A549 (cell line): ENCODE data around the gene RFPL1. TPM values are rescaled to one million over a fixed set of nuclear protein-coding genes. Genes with fewer than 3 reads are reported as not detected.

Experiments used
- ATAC-seq, 2 experiments: fragments of 200-7000 bp in 1 of 2; fragments of >200 bp in 1 of 2; cut with Nextera tagmentation in 1 of 2; cut with Tn5 transposase in 1 of 2; 3 replicates each; pipeline versions ENCODE4 v1.8.0 to v1.9.1; 2018 to 2020; ENCODE audit warnings: mild to moderate bottlenecking in 1 of 2, moderate library complexity in 1 of 2
- CTCF ChIA-PET: fragments of 300-600 bp; sonication (Branson Sonifier 250); formaldehyde crosslinking; extraction: SDS; loops from one replicate; lab custom pipeline; 2021; ENCODE audit warnings: antibody characterized with exemption, inconsistent platforms; lab: Yijun Ruan, JAX
- POLR2A ChIA-PET: fragments of 350-600 bp; formaldehyde crosslinking; extraction: SDS; loops from one replicate; lab custom pipeline; 2021; ENCODE audit warnings: antibody characterized with exemption, inconsistent platforms; lab: Yijun Ruan, JAX
- DNase-seq, 2 experiments: peaks; one replicate each; pipeline versions ENCODE4 v3.0.0 to v3.0.0-alpha.2; 2011 to 2016; ENCODE audit warnings: low read depth in 1 of 2, low spot score in 1 of 2
- FAIRE-seq: peaks from 2 replicates; lab custom pipeline; 2011; peaks lifted over from hg19 to GRCh38; lab: Jason Lieb, UNC
- H3K27ac ChIP-seq, 2 experiments: fragments of >200 bp; sonication (Bioruptor Twin); formaldehyde crosslinking; 3 replicates each; pipeline ENCODE4 v1.5.1; 2016 to 2017
- H3K4me1 ChIP-seq: fragments of >200 bp; sonication (Bioruptor Twin); formaldehyde crosslinking; 3 replicates; pipeline ENCODE4 v1.6.1; 2016
- H3K4me2 ChIP-seq: fragments of >200 bp; sonication (Bioruptor Twin); formaldehyde crosslinking; 3 replicates; pipeline ENCODE4 v1.6.1; 2016
- H3K4me3 ChIP-seq: fragments of >200 bp; sonication (Bioruptor Twin); formaldehyde crosslinking; 3 replicates; pipeline ENCODE4 v1.5.1; 2016
- H3K9me3 ChIP-seq: fragments of >200 bp; sonication (Bioruptor Twin); formaldehyde crosslinking; 3 replicates; pipeline ENCODE4 v1.6.1; 2016
- CBX2 ChIP-seq: fragments of 200-600 bp; sonication (generic); IDR thresholded peaks from 2 replicates; pipeline ENCODE4 v1.6.1; 2016; ENCODE audit warnings: low read depth, mild to moderate bottlenecking, borderline replicate concordance
- CEBPB ChIP-seq, 2 experiments: fragments of >200 bp in 1 of 2; sonication (Bioruptor Twin) in 1 of 2; formaldehyde crosslinking in 1 of 2; IDR thresholded peaks; 2 replicates each; pipeline ENCODE4 v1.6.1; 2012 to 2016
- CHD4 ChIP-seq: fragments of 200-600 bp; sonication (generic); IDR thresholded peaks from 2 replicates; pipeline ENCODE4 v1.6.1; 2016; ENCODE audit warnings: antibody characterized with exemption, mild to moderate bottlenecking, borderline replicate concordance
- EHMT2 ChIP-seq: fragments of 200-600 bp; sonication (generic); IDR thresholded peaks from 2 replicates; pipeline ENCODE4 v1.6.1; 2016; ENCODE audit warnings: antibody characterized with exemption, low read depth, mild to moderate bottlenecking, moderate library complexity
- EP300 ChIP-seq, 2 experiments: fragments of >200 bp; sonication (Bioruptor Twin); formaldehyde crosslinking; IDR thresholded peaks; 2 replicates in 1 of 2; 3 replicates in 1 of 2; pipeline ENCODE4 v1.6.1; 2016 to 2017
- FOSL2 ChIP-seq, 2 experiments: fragments of 450-650 bp in 1 of 2; fragments of >200 bp in 1 of 2; sonication (Bioruptor Twin) in 1 of 2; formaldehyde crosslinking; IDR thresholded peaks; 2 replicates each; pipeline versions ENCODE4 v1.5.0 to v1.6.1; 2016 to 2020; ENCODE audit warnings: mild to moderate bottlenecking in 1 of 2, moderate library complexity in 1 of 2
- GATA3 ChIP-seq: IDR thresholded peaks from 2 replicates; pipeline ENCODE4 v1.6.1; 2012; ENCODE audit warnings: borderline replicate concordance
- HOXB13 ChIP-seq: fragments of 250-450 bp; sonication (Bioruptor Pico); IDR thresholded peaks from 2 replicates; pipeline ENCODE4 v1.5.0; 2020; ENCODE audit warnings: low read depth, mild to moderate bottlenecking, moderate library complexity
- HOXB5 ChIP-seq: fragments of 250-450 bp; sonication (Bioruptor Pico); IDR thresholded peaks from 2 replicates; pipeline ENCODE4 v1.5.0; 2020; ENCODE audit warnings: mild to moderate bottlenecking, moderate library complexity
- JUNB ChIP-seq: fragments of >200 bp; sonication (Bioruptor Twin); formaldehyde crosslinking; IDR thresholded peaks from 2 replicates; pipeline ENCODE4 v1.6.1; 2016
- KDM5A ChIP-seq: fragments of 200-600 bp; sonication (generic); IDR thresholded peaks from 2 replicates; pipeline ENCODE4 v1.6.1; 2016; ENCODE audit warnings: antibody characterized with exemption, mild to moderate bottlenecking
- MAFK ChIP-seq: fragments of 450-650 bp; IDR thresholded peaks from 2 replicates; pipeline ENCODE4 v1.6.1; 2014; ENCODE audit not compliant: partially characterized antibody
- MAZ ChIP-seq: fragments of 150-350 bp; IDR thresholded peaks from 2 replicates; pipeline ENCODE4 v1.6.1; 2014; ENCODE audit warnings: antibody characterized with exemption, low read depth, low read length, borderline replicate concordance
- NPAS2 ChIP-seq: fragments of 250-450 bp; sonication (Bioruptor Pico); IDR thresholded peaks from 2 replicates; pipeline ENCODE4 v1.8.0; 2022; ENCODE audit warnings: mild to moderate bottlenecking, moderate library complexity, borderline replicate concordance
- NR3C1 ChIP-seq: fragments of >200 bp; sonication (Bioruptor Twin); formaldehyde crosslinking; IDR thresholded peaks from 3 replicates; pipeline ENCODE4 v1.6.1; 2017
- PBX3 ChIP-seq: IDR thresholded peaks from 2 replicates; pipeline ENCODE4 v1.6.1; 2012
- RAD21 ChIP-seq, 2 experiments: fragments of >200 bp in 1 of 2; sonication (Bioruptor Twin) in 1 of 2; formaldehyde crosslinking in 1 of 2; IDR thresholded peaks in 1 of 2; conservative IDR thresholded peaks in 1 of 2; 2 replicates in 1 of 2; 3 replicates in 1 of 2; pipeline ENCODE4 v1.6.1; 2012 to 2018; ENCODE audit warnings: inconsistent platforms in 1 of 2
- RFX5 ChIP-seq: fragments of 450-650 bp; IDR thresholded peaks from 2 replicates; pipeline ENCODE4 v1.7.1; 2014; ENCODE audit warnings: antibody characterized with exemption, mild to moderate bottlenecking, moderate library complexity
- RNF2 ChIP-seq: fragments of 200-600 bp; sonication (generic); IDR thresholded peaks from 2 replicates; pipeline ENCODE4 v1.6.1; 2016; ENCODE audit warnings: low read depth, mild to moderate bottlenecking, antibody characterized with exemption, moderate library complexity, borderline replicate concordance
- TFCP2L1 ChIP-seq: fragments of 250-450 bp; sonication (Bioruptor Pico); IDR thresholded peaks from 2 replicates; pipeline ENCODE4 v1.5.0; 2021; ENCODE audit warnings: mild to moderate bottlenecking
- USF2 ChIP-seq: fragments of 450-650 bp; IDR thresholded peaks from 2 replicates; pipeline ENCODE4 v1.6.1; 2014; ENCODE audit warnings: antibody characterized with exemption
- ZFP36 ChIP-seq: fragments of 450-650 bp; IDR thresholded peaks from 2 replicates; pipeline ENCODE4 v1.6.1; 2014; ENCODE audit warnings: borderline replicate concordance; ENCODE audit not compliant: partially characterized antibody
- ZNF302 ChIP-seq: fragments of 250-450 bp; sonication (Bioruptor Pico); IDR thresholded peaks from 2 replicates; pipeline ENCODE4 v1.9.0; 2021; ENCODE audit warnings: inconsistent platforms, mild to moderate bottlenecking, moderate library complexity
- ZSCAN20 ChIP-seq: fragments of 250-450 bp; sonication (Bioruptor Pico); IDR thresholded peaks from 2 replicates; pipeline ENCODE4 v1.8.0; 2022; ENCODE audit warnings: mild to moderate bottlenecking, moderate library complexity
- WGBS: methylation state at CpG from one replicate; pipeline ENCODE4 v1.1.6; 2017; ENCODE audit errors: missing lambda C conversion rate; 5-methylcytosine and 5-hydroxymethylcytosine counted together
- polyA plus RNA-seq, 4 experiments: library from polyadenylated mRNA; depleted of rRNA in 3 of 4; stranded (reverse); fragments of >200 nt; fragmentation: RNase III in 1 of 4; extraction: RNeasy Plus Mini Kit Qiagen cat#74134 plus additional on column Dnase treatment in 1 of 4; gene quantifications; 2 replicates in 3 of 4; 3 replicates in 1 of 4; pipeline ENCODE4 v1.2.3, GENCODE V29; 2011 to 2017
- TF ChIP-seq, protein P1 (sequence below): IDR thresholded peaks from 2 replicates; pipeline ENCODE4 v1.6.1; 2012
- TF ChIP-seq, protein P2 (sequence below): fragments of >200 bp; sonication (Bioruptor Twin); formaldehyde crosslinking; IDR thresholded peaks from 2 replicates; pipeline ENCODE4 v1.6.1; 2016
- TF ChIP-seq, protein P3 (sequence below): fragments of >200 bp; sonication (Bioruptor Twin); formaldehyde crosslinking; IDR thresholded peaks from 3 replicates; pipeline ENCODE4 v1.5.1; 2016

The RFPL1 gene
- polyA plus RNA-seq, 2 of the 4 experiments (the other 2 are of a cell fraction) = not detected

- TF ChIP-seq USF2 = no peak
- TF ChIP-seq HOXB13 (CRISPR knock-in tag) = no peak
- TF ChIP-seq HOXB5 (CRISPR knock-in tag) = no peak
- no peak for TF ChIP-seq MAFK
- no peak for TF ChIP-seq ZNF302 (CRISPR knock-in tag)
- no peak for TF ChIP-seq JUNB
- TF ChIP-seq NR3C1 = no peak
- TF ChIP-seq TFCP2L1 (CRISPR knock-in tag) = no peak
- TF ChIP-seq ZSCAN20 (CRISPR knock-in tag) = no peak
- no peak for TF ChIP-seq ZFP36
- no peak for TF ChIP-seq KDM5A
- TF ChIP-seq CBX2 = no peak
- TF ChIP-seq RFX5 = no peak
- TF ChIP-seq CHD4 = no peak
- TF ChIP-seq GATA3 = no peak
- TF ChIP-seq EHMT2 = no peak
- TF ChIP-seq, protein P1, sequence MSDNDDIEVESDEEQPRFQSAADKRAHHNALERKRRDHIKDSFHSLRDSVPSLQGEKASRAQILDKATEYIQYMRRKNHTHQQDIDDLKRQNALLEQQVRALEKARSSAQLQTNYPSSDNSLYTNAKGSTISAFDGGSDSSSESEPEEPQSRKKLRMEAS = no peak
- FAIRE-seq (no peak), DNase-seq (peak; percentile 60 to 77), ATAC-seq (peak; percentile 87 to 92)
- no peaks in the 10 kb centered on the region for H3K9me3 ChIP-seq
- WGBS = 24% methylated on average over 4 of the region's 4 CpGs
- H3K4me2 ChIP-seq = no peak overlapping the region
- H3K27ac ChIP-seq = 0 out of 6 replicates have a peak overlapping the region, but pooled peaks of 1 of the 2 experiments have one; percentile 57
- H3K4me3 ChIP-seq = no peak overlapping the region
- ChIA-PET CTCF (interaction anchor here (1.8 kb wide), 1 partner anchor 13 kb away, joined by 4 read pairs; no protein-coding TSS in a partner anchor), POLR2A (no interaction called here)
- no peaks in the 10 kb centered on the region for H3K4me1 ChIP-seq
These were observed 19.3 kb downstream of the RFPL1 start for GRCh38 chr22:29457730-29458129.

DNA sequence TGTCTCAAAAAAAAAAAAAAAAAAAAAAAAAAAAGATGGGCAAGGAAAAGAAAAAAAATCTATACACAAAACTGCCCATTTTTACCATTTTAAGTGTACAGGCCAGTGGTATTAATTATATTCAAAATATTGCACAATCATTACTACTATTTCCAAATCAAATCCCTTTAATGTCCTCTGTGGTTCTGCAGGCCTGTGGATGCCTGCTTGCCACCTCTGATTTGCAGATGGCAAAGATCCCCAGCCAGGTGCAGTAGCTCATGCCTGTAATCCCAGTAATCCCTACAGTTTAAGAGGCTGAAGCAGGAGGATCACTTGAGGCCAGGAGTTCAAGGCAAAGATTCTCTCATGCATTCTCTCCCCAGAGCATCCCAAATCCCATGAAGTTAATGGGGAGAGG lies 20.2 kb downstream of the RFPL1 start:
- no peak overlapping the region for H3K4me3 ChIP-seq
- ChIA-PET CTCF (interaction anchor here (1.1 to 2.0 kb wide), 2 partner anchors 11 to 12 kb away, joined by 3 to 7 read pairs; no protein-coding TSS in a partner anchor), POLR2A (no interaction called here)
- H3K4me1 ChIP-seq = no peaks in the 10 kb centered on the region
- no peak for TF ChIP-seq MAFK
- TF ChIP-seq CEBPB (IDR thresholded peaks at IDR 0.05) = peak in 1 of 2 experiments; percentile 44; a peak in 1 of 4 replicates
- no peaks in the 10 kb centered on the region for H3K9me3 ChIP-seq
- H3K4me2 ChIP-seq = no peak overlapping the region
- FAIRE-seq (no peak), ATAC-seq (no peak), DNase-seq (no peak)
- no peak overlapping the region for H3K27ac ChIP-seq

- 40% methylated on average over 4 of the region's 9 CpGs for WGBS
- Histone ChIP-seq H3K4me1 (no peaks in the 10 kb centered on the region), H3K9me3 (no peaks in the 10 kb centered on the region), H3K4me3 (no peak overlapping the region), H3K27ac (no peak overlapping the region), H3K4me2 (no peak overlapping the region)
- CTCF ChIA-PET = interaction anchor here (1.4 to 2.0 kb wide), 2 partner anchors 10 to 11 kb away, joined by 6 to 7 read pairs; no protein-coding TSS in a partner anchor
- DNase-seq (no peak), ATAC-seq (peak; percentile 56 to 59; a peak in 4 of 6 replicates), FAIRE-seq (no peak)
- POLR2A ChIA-PET = no interaction called here
- TF ChIP-seq, protein P2, sequence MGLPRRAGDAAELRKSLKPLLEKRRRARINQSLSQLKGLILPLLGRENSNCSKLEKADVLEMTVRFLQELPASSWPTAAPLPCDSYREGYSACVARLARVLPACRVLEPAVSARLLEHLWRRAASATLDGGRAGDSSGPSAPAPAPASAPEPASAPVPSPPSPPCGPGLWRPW = no peak
- TF ChIP-seq NPAS2 (CRISPR knock-in tag) (no peak), FOSL2 (IDR thresholded peaks at IDR 0.05) (no peak), FOSL2 (CRISPR knock-in tag; IDR thresholded peaks at IDR 0.05) (no peak), NR3C1 (no peak), RFX5 (no peak), EP300 (IDR thresholded peaks at IDR 0.05) (no peak), RAD21 (conservative IDR thresholded peaks at IDR 0.05 in 1 of 2, IDR thresholded peaks at IDR 0.05 in 1 of 2) (no peak), CHD4 (no peak), RNF2 (no peak), MAZ (no peak), PBX3 (no peak), ZFP36 (no peak), USF2 (no peak)
- TF ChIP-seq, protein P3, sequence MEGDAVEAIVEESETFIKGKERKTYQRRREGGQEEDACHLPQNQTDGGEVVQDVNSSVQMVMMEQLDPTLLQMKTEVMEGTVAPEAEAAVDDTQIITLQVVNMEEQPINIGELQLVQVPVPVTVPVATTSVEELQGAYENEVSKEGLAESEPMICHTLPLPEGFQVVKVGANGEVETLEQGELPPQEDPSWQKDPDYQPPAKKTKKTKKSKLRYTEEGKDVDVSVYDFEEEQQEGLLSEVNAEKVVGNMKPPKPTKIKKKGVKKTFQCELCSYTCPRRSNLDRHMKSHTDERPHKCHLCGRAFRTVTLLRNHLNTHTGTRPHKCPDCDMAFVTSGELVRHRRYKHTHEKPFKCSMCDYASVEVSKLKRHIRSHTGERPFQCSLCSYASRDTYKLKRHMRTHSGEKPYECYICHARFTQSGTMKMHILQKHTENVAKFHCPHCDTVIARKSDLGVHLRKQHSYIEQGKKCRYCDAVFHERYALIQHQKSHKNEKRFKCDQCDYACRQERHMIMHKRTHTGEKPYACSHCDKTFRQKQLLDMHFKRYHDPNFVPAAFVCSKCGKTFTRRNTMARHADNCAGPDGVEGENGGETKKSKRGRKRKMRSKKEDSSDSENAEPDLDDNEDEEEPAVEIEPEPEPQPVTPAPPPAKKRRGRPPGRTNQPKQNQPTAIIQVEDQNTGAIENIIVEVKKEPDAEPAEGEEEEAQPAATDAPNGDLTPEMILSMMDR = no peak
These were observed 21.4 kb downstream of the RFPL1 start for GRCh38 chr22:29459773-29460172.
